GM12878 (cell line): Measurements from ENCODE around the gene LMOD3.

Experiments used
- CBX5 ChIP-seq: sonication (generic); IDR thresholded peaks from 2 replicates; pipeline ENCODE4 v1.6.1; 2016; ENCODE audit warnings: low read depth, moderate library complexity, mild to moderate bottlenecking, inconsistent platforms
- CREB1 ChIP-seq: IDR thresholded peaks from 2 replicates; pipeline ENCODE4 v1.6.1; 2012; ENCODE audit warnings: low read depth, mild to moderate bottlenecking, inconsistent platforms
- CTCF ChIP-seq, 3 experiments: IDR thresholded peaks in 2 of 3; conservative IDR thresholded peaks in 1 of 3; 2 replicates each; pipeline ENCODE4 v1.5.1; 2011; ENCODE audit warnings: low read depth in 3 of 3, low read length in 3 of 3, mild to moderate bottlenecking in 3 of 3, control low read depth in 2 of 3, moderate library complexity in 2 of 3, inconsistent platforms in 1 of 3, mixed read lengths in 1 of 3; ENCODE audit not compliant: control insufficient read depth in 2 of 3, insufficient read depth in 1 of 3; ENCODE audit errors: extremely low read depth in 1 of 3
- HDGF ChIP-seq: fragments of 450-650 bp; IDR thresholded peaks from 2 replicates; pipeline ENCODE4 v1.6.1; 2016; ENCODE audit warnings: antibody characterized with exemption
- KDM1A ChIP-seq: fragments of 200-600 bp; sonication (generic); IDR thresholded peaks from 2 replicates; pipeline ENCODE4 v1.6.1; 2016; ENCODE audit warnings: borderline replicate concordance
- MTA3 ChIP-seq: IDR thresholded peaks from 2 replicates; pipeline ENCODE4 v1.6.1; 2012; ENCODE audit warnings: low read length, inconsistent platforms, borderline replicate concordance
- MXI1 ChIP-seq: fragments of 150-350 bp; IDR thresholded peaks from 2 replicates; pipeline ENCODE4 v1.6.1; 2011; ENCODE audit warnings: low read depth, mild to moderate bottlenecking, inconsistent platforms, low read length, improper control_type of control experiment
- NFYB ChIP-seq: IDR thresholded peaks from 2 replicates; pipeline ENCODE4 v1.6.1; 2011; ENCODE audit warnings: low read depth, mild to moderate bottlenecking, low read length, improper control_type of control experiment, moderate library complexity; ENCODE audit not compliant: insufficient read depth
- POLR2AphosphoS5 ChIP-seq: IDR thresholded peaks from 2 replicates; pipeline ENCODE4 v1.6.1; 2011; ENCODE audit warnings: mild to moderate bottlenecking, low read length, inconsistent platforms
- STAT3 ChIP-seq: IDR thresholded peaks from 2 replicates; pipeline ENCODE4 v1.6.1; 2011; ENCODE audit warnings: low read depth, low read length, improper control_type of control experiment
- TAF1 ChIP-seq: IDR thresholded peaks from 2 replicates; pipeline ENCODE4 v1.6.1; 2011; ENCODE audit warnings: mild to moderate bottlenecking, low read depth, low read length, borderline replicate concordance

- TF ChIP-seq CTCF (IDR thresholded peaks at IDR 0.05 in 2 of 3, conservative IDR thresholded peaks at IDR 0.05 in 1 of 3; ENCODE audit: control insufficient read depth in 2 of 3, extremely low read depth in 1 of 3, insufficient read depth in 1 of 3, low read depth in 3 of 3, low read length in 3 of 3) (no peak), TAF1 (no peak), KDM1A (no peak), MXI1 (no peak), NFYB (no peak), STAT3 (no peak), CREB1 (no peak), HDGF (no peak), MTA3 (no peak), POLR2AphosphoS5 (no peak), CBX5 (no peak)
These were observed 35.2 kb downstream of the LMOD3 start for GRCh38 chr3:69087030-69087791.
